Sigmoid colon (tissue), 7 donors: ENCODE data around the gene STRA6. TPM values are rescaled to one million over a fixed set of nuclear protein-coding genes. Genes with fewer than 3 reads are reported as not detected.

ENCODE experiments used
- DNase-seq: peaks from one replicate; pipeline ENCODE4 v3.0.0-alpha.2; 2019
- H3K27ac ChIP-seq, 4 donors: fragments of 200-600 bp; sonication (generic); one replicate each; pipeline ENCODE4 v1.5.1; 2016 to 2019; ENCODE audit warnings: mild to moderate bottlenecking in 1 of 4
- H3K27me3 ChIP-seq, 3 donors: fragments of 200-600 bp; sonication (generic); one replicate each; pipeline ENCODE4 v1.5.1; 2019; ENCODE audit warnings: mild to moderate bottlenecking in 1 of 3
- H3K36me3 ChIP-seq, 4 donors: fragments of 200-600 bp; sonication (generic); one replicate each; pipeline ENCODE4 v1.5.1; 2016 to 2019
- H3K4me1 ChIP-seq, 4 donors: fragments of 200-600 bp; sonication (generic); one replicate each; pipeline ENCODE4 v1.5.1; 2017 to 2019
- H3K4me3 ChIP-seq, 4 donors: fragments of 200-600 bp; sonication (generic); one replicate each; pipeline ENCODE4 v1.5.1; 2017 to 2019; ENCODE audit warnings: mild to moderate bottlenecking in 2 of 4, moderate library complexity in 1 of 4
- H3K9me3 ChIP-seq, 4 donors: fragments of 200-600 bp in 3 of 4; sonication (generic) in 3 of 4; one replicate each; pipeline versions ENCODE4 v1.5.1 to v1.6.1; 2013 to 2019
- CTCF ChIP-seq, 4 experiments: fragments of 450-650 bp in 3 of 4; fragments of 200-600 bp in 1 of 4; IDR thresholded peaks; one replicate each; pipeline ENCODE4 v1.5.1; 2016 to 2019; ENCODE audit warnings: antibody characterized with exemption in 4 of 4, mild to moderate bottlenecking in 3 of 4, moderate library complexity in 2 of 4
- EP300 ChIP-seq, 4 donors: sonication (generic); formaldehyde crosslinking; IDR thresholded peaks; one replicate each; pipeline ENCODE4 v1.6.1; 2017; ENCODE audit warnings: antibody characterized with exemption in 4 of 4
- POLR2A ChIP-seq, 2 donors: fragments of 450-650 bp; IDR thresholded peaks; one replicate each; pipeline ENCODE4 v1.6.1; 2016; ENCODE audit warnings: antibody characterized with exemption in 2 of 2, mild to moderate bottlenecking in 2 of 2, moderate library complexity in 2 of 2
- POLR2AphosphoS5 ChIP-seq, 4 donors: sonication (generic); formaldehyde crosslinking; IDR thresholded peaks; one replicate each; pipeline ENCODE4 v1.6.1; 2017; ENCODE audit warnings: antibody characterized with exemption in 4 of 4
- WGBS, 2 donors: extraction: QIAGEN DNeasy Blood & Tissue Kit; methylation state at CpG; one replicate each; pipeline ENCODE4 v1.1.7; 2013; 5-methylcytosine and 5-hydroxymethylcytosine counted together
- intact Hi-C: fragments of 100-400 bp; cut with DNase I; formaldehyde crosslinking; loops from one replicate; pipeline ENCODE4 v1.15.1; 2023
- polyA plus RNA-seq, 3 donors: library from polyadenylated mRNA; stranded (reverse); fragments of 200-250 nt; gene quantifications; one replicate each; pipeline ENCODE4 v1.2.3, GENCODE V29; 2013
- total RNA-seq, 4 donors: library from RNA; depleted of rRNA; stranded (reverse); fragments of >200 nt; gene quantifications; one replicate each; pipeline ENCODE4 v1.1.0, GENCODE V29; 2016
- donor health status: healthy with polysubstance abuse.
- donor health status: Bipolar disorder and iron deficiency.
- donor health status: healthy.

STRA6 gene
- total and polyA plus RNA-seq, 7 donors: 0.50 to 0.71 TPM; not detected in 5

- intact Hi-C loops: no loop called here
- TF ChIP-seq CTCF (IDR thresholded peaks at IDR 0.05) (no peak), EP300 (IDR thresholded peaks at IDR 0.05) (no peak), POLR2AphosphoS5 (IDR thresholded peaks at IDR 0.05) (no peak), POLR2A (IDR thresholded peaks at IDR 0.05) (no peak)
- Histone ChIP-seq H3K27me3 (peaks cover 0 to 6% (median 0%) of the 10 kb centered on the region in 3 donors), H3K9me3 (no peaks in the 10 kb centered on the region), H3K36me3 (no peaks in the 10 kb centered on the region), H3K4me3 (no peak overlapping the region), H3K27ac (no peak overlapping the region), H3K4me1 (peaks cover 0 to 11% (median 2%) of the 10 kb centered on the region in 4 donors)
- WGBS, 2 donors: 72 to 78% methylated on average over 10 of the region's 10 CpGs
- DNase-seq: no peak
These were observed 1.4 kb upstream of the STRA6 start for GRCh38 chr15:74203914-74204431.

- no peaks in the 10 kb centered on the region for H3K36me3 ChIP-seq
- H3K4me3 ChIP-seq: no peak overlapping the region
- peaks cover 0 to 11% (median 2%) of the 10 kb centered on the region in 4 donors for H3K4me1 ChIP-seq
- no peak for TF ChIP-seq POLR2A (IDR thresholded peaks at IDR 0.05)
- TF ChIP-seq EP300 (IDR thresholded peaks at IDR 0.05): no peak
- TF ChIP-seq POLR2AphosphoS5 (IDR thresholded peaks at IDR 0.05): no peak
- no peak for TF ChIP-seq CTCF (IDR thresholded peaks at IDR 0.05)
- H3K9me3 ChIP-seq: no peaks in the 10 kb centered on the region
- intact Hi-C loops: no loop called here
- peaks cover 0 to 6% (median 0%) of the 10 kb centered on the region in 3 donors for H3K27me3 ChIP-seq
- 70 to 83% methylated on average over 7 of the region's 7 CpGs for WGBS, 2 donors
- no peak overlapping the region for H3K27ac ChIP-seq
- DNase-seq: no peak
These were observed 722 bp downstream of the STRA6 start for GRCh38 chr15:74201710-74202420.

GRCh38 chr15:74200871-74201419 lies 1.6 kb downstream of the STRA6 start:
- no peaks in the 10 kb centered on the region for H3K9me3 ChIP-seq
- peaks cover 0 to 11% (median 5%) of the 10 kb centered on the region in 4 donors for H3K4me1 ChIP-seq
- TF ChIP-seq CTCF (IDR thresholded peaks at IDR 0.05) (no peak), POLR2AphosphoS5 (IDR thresholded peaks at IDR 0.05) (peak in 1 of 4 donors; percentile 6)
- no peak overlapping the region for H3K4me3 ChIP-seq
- H3K27me3 ChIP-seq: peaks cover 0 to 6% (median 0%) of the 10 kb centered on the region in 3 donors
- peak; percentile 76 for DNase-seq
- H3K36me3 ChIP-seq: no peaks in the 10 kb centered on the region
- intact Hi-C loops: no loop called here
- H3K27ac ChIP-seq: no peak overlapping the region
- WGBS, 2 donors: 82 to 83% methylated on average over 8 of the region's 8 CpGs

GRCh38 chr15:74200412-74200815 lies 2.2 kb downstream of the STRA6 start:
- TF ChIP-seq POLR2A (IDR thresholded peaks at IDR 0.05): no peak
- TF ChIP-seq CTCF (IDR thresholded peaks at IDR 0.05): no peak
- no peak for TF ChIP-seq EP300 (IDR thresholded peaks at IDR 0.05)
- TF ChIP-seq POLR2AphosphoS5 (IDR thresholded peaks at IDR 0.05): peak in 1 of 4 donors; percentile 24
- peaks cover 0 to 6% (median 0%) of the 10 kb centered on the region in 3 donors for H3K27me3 ChIP-seq
- no peaks in the 10 kb centered on the region for H3K36me3 ChIP-seq
- no peak overlapping the region for H3K27ac ChIP-seq
- 29 to 53% methylated on average over 1 of the region's 1 CpG for WGBS, 2 donors
- no peaks in the 10 kb centered on the region for H3K9me3 ChIP-seq
- peaks cover 0 to 11% (median 6%) of the 10 kb centered on the region in 4 donors for H3K4me1 ChIP-seq
- no peak overlapping the region for H3K4me3 ChIP-seq
- intact Hi-C loops: no loop called here
- peak; percentile 77 for DNase-seq
